ENCODE data around the gene CGRRF1.

DNA sequence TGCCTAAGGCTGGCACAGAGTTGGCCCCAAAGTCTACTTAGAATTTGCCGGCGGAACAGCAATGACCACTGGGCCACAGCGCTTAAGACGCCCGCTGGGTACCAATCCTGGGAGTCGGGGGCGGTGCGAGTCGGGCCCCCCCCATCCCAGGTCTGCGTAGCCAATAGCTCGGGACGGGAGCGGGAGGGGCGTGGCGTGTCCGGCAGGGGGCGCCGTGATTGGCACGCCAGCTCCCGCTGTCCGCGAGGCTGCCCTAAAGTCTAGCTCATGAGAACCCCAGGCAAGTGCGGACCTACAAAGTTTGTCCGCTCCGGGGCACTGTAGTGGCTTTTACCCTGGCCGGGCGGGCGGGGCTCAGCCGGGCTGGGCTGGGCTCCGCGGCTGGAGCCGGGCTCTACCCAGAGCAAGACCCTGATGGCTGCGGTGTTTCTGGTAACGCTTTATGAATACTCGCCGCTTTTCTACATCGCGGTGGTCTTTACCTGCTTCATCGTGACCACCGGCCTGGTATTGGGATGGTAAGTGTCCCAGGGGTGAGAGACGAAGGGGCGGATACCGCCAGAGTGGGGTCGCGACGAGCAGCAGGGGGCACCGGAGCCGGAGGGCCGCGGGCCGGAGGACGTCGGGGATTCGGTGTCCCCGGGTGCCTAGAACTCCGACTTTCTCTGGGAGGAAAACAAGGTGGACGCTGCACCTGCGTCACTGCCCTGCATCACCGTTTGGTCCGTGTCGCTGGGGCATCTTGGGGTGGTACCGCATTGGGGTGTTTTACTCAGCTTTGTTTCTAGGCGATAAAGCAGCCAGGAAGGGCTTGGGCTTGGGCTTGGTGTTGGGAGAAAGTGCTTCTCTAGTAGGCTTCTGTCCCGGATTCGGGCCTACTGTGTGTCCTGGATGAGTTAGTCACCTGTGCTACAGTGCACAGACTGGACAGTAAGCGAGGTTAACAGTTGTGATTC, at the start of gene CGRRF1:
- no peak for TF ChIP-seq EZH2 (IDR thresholded peaks at IDR 0.05; ENCODE audit: insufficient read depth, low read length)
- TF ChIP-seq, protein P1, sequence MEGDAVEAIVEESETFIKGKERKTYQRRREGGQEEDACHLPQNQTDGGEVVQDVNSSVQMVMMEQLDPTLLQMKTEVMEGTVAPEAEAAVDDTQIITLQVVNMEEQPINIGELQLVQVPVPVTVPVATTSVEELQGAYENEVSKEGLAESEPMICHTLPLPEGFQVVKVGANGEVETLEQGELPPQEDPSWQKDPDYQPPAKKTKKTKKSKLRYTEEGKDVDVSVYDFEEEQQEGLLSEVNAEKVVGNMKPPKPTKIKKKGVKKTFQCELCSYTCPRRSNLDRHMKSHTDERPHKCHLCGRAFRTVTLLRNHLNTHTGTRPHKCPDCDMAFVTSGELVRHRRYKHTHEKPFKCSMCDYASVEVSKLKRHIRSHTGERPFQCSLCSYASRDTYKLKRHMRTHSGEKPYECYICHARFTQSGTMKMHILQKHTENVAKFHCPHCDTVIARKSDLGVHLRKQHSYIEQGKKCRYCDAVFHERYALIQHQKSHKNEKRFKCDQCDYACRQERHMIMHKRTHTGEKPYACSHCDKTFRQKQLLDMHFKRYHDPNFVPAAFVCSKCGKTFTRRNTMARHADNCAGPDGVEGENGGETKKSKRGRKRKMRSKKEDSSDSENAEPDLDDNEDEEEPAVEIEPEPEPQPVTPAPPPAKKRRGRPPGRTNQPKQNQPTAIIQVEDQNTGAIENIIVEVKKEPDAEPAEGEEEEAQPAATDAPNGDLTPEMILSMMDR (IDR thresholded peaks at IDR 0.05; ENCODE audit: insufficient read depth, low read depth, low read length): no peak

Measured in astrocyte (in vitro differentiated cells and primary cell).